LNCaP clone FGC (cell line): ENCODE measurements around the gene KIFBP.

Experiments used
- DNase-seq: peaks from one replicate; pipeline ENCODE4 v3.0.0-alpha.2; 2011; ENCODE audit warnings: low read depth
- H3K4me3 ChIP-seq: 2 replicates; pipeline ENCODE4 v1.5.1; 2011; ENCODE audit warnings: mild to moderate bottlenecking, low read depth, low read length, control low read depth
- TF ChIP-seq, protein P1 (sequence below): IDR thresholded peaks from 2 replicates; pipeline ENCODE4 v1.5.1; 2012; ENCODE audit warnings: mild to moderate bottlenecking; ENCODE audit not compliant: control insufficient read depth, insufficient read depth; ENCODE audit errors: extremely low read depth

The KIFBP gene

DNA sequence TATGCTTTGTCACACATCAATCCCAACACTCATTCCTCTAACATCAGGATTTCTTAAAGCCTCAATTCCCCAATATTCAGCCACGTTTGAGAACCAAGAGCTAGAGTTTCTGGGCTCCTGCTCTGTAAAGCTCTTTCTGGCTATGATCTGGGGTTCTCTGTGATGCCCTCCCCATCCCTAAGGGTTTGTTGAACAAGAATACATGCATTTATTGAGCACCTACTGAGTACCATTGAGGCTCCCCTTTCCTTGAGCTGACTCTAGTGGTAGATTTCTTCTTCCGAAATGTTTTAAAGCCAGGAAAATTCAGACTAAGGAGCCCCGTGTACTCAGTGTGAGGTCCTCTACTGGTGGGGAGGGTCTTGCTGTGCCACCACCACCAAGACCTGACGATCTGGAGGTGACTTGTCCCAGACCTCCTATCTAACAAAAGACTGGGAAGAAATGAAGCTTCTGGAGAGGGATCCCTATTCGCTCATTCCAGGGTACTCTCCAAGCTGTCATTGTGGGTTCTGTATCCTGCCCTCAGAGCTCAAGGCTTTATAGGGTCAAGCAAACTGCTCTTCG lies 76.2 kb downstream of the KIFBP start:
- DNase-seq = no peak
- H3K4me3 ChIP-seq = no peak overlapping the region
- TF ChIP-seq, protein P1, sequence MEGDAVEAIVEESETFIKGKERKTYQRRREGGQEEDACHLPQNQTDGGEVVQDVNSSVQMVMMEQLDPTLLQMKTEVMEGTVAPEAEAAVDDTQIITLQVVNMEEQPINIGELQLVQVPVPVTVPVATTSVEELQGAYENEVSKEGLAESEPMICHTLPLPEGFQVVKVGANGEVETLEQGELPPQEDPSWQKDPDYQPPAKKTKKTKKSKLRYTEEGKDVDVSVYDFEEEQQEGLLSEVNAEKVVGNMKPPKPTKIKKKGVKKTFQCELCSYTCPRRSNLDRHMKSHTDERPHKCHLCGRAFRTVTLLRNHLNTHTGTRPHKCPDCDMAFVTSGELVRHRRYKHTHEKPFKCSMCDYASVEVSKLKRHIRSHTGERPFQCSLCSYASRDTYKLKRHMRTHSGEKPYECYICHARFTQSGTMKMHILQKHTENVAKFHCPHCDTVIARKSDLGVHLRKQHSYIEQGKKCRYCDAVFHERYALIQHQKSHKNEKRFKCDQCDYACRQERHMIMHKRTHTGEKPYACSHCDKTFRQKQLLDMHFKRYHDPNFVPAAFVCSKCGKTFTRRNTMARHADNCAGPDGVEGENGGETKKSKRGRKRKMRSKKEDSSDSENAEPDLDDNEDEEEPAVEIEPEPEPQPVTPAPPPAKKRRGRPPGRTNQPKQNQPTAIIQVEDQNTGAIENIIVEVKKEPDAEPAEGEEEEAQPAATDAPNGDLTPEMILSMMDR = no peak

DNA sequence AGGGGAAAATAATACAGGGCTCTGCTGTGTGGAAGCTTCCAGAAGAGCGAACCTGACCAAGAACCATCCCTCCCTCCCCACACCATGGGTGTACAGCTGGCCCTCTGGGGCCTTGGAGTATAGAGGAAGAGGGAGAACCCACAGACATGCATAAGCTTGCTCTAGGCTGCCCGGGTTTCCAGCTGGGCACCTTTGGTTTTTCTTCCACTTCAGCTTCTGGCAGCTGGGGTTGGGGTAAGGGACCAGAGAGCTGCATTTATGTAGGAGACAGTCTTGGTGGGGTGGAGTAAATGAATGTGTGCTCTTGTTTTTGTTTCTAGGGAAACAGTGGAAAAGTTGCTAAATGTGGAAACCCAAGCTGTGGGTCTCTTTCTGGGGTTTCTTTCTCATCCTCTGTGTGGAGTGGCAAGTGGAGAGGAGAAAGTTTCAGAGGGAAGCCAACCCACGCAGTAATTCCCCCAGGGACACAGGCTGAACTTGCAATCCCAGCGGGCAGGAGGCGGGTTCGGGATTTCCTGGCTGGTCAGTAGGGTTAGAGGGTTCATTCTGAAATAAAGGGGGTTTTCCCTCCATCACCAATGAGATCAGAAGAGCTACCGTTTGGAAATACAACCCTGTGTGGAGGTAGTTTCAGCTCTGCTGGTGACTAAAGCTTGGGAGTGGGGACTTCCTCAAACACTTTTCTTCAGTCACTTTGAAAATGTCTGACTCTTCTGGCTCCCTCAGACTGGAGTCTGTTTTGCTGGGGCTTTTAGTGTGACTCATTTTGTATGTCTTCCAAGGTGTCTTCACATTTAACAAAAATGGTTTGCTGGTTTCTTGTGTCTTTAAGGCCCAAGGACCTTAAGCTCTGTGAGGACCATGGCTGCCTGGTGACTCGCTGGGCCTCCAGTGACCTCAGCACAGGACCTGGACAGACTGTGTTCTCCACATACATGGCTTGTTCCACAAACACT lies 77.1 kb downstream of the KIFBP start:
- H3K4me3 ChIP-seq = no peak overlapping the region
- DNase-seq = no peak
- TF ChIP-seq, protein P1 = no peak
